A673 (cell line): Measurements from ENCODE around the gene UEVLD. TPM values are rescaled to one million over a fixed set of nuclear protein-coding genes. Genes with fewer than 3 reads are reported as not detected.

Experiments used
- BruUV-seq: library from RNA; stranded (reverse); fragments of 400-500 nt; replicated peaks from 2 replicates; lab custom pipeline; 2021; lab: Mats Ljungman, UMichigan
- CTCF ChIA-PET: fragments of 300-600 bp; sonication (Branson Sonifier 250); formaldehyde crosslinking; loops from one replicate; lab custom pipeline; 2022; ENCODE audit warnings: antibody characterized with exemption; lab: Charles Lee
- POLR2A ChIA-PET: fragments of 300-600 bp; sonication (Branson Sonifier 250); formaldehyde crosslinking; loops from one replicate; lab custom pipeline; 2022; ENCODE audit warnings: antibody characterized with exemption; ENCODE audit not compliant: low non-redundant PET; lab: Charles Lee
- DNase-seq: peaks from one replicate; pipeline ENCODE4 v3.0.0-alpha.2; 2015; ENCODE audit warnings: low spot score
- H3K27ac ChIP-seq: fragments of 200-600 bp; sonication (generic); 2 replicates; pipeline ENCODE4 v1.5.1; 2016; ENCODE audit warnings: mixed run types, low read depth, mild to moderate bottlenecking, mixed read lengths, antibody characterized with exemption, low read length; ENCODE audit not compliant: poor library complexity, severe bottlenecking
- H3K27me3 ChIP-seq: fragments of 200-600 bp; sonication (generic); replicated peaks from 2 replicates; pipeline ENCODE4 v1.6.1; 2017; ENCODE audit warnings: mixed run types, low read depth, mild to moderate bottlenecking, mixed read lengths, antibody characterized with exemption, low read length; ENCODE audit not compliant: insufficient read depth, poor library complexity
- H3K36me3 ChIP-seq: fragments of 200-600 bp; sonication (generic); 2 replicates; pipeline ENCODE4 v1.6.1; 2016; ENCODE audit warnings: mixed run types, mild to moderate bottlenecking, mixed read lengths, antibody characterized with exemption, low read length; ENCODE audit not compliant: insufficient read depth, poor library complexity, severe bottlenecking
- H3K4me1 ChIP-seq: fragments of 200-600 bp; sonication (generic); 2 replicates; pipeline ENCODE4 v1.6.1; 2017; ENCODE audit warnings: mixed run types, mild to moderate bottlenecking, mixed read lengths, antibody characterized with exemption, low read length; ENCODE audit not compliant: insufficient read depth, poor library complexity, severe bottlenecking
- H3K4me3 ChIP-seq: fragments of 200-600 bp; sonication (generic); 2 replicates; pipeline ENCODE4 v1.5.1; 2016; ENCODE audit warnings: low read depth, mixed run types, mild to moderate bottlenecking, mixed read lengths, low read length; ENCODE audit not compliant: poor library complexity, severe bottlenecking
- H3K9me3 ChIP-seq: fragments of 200-600 bp; sonication (generic); 2 replicates; pipeline ENCODE4 v1.6.1; 2016; ENCODE audit warnings: mixed run types, low read depth, mild to moderate bottlenecking, mixed read lengths, antibody characterized with exemption, low read length; ENCODE audit not compliant: poor library complexity, severe bottlenecking
- CTCF ChIP-seq: fragments of 300-800, 200-600 bp; sonication (generic); conservative IDR thresholded peaks from 2 replicates; pipeline ENCODE4 v1.5.1; 2017; ENCODE audit warnings: low read depth, mild to moderate bottlenecking, antibody characterized with exemption, low read length, moderate library complexity, mixed read lengths
- EZH2 ChIP-seq: fragments of 200-600 bp; sonication (generic); IDR thresholded peaks from 2 replicates; pipeline ENCODE4 v1.6.1; 2017; ENCODE audit warnings: borderline replicate concordance, low read depth, mild to moderate bottlenecking, mixed read lengths, antibody characterized with exemption, low read length; ENCODE audit not compliant: poor library complexity, severe bottlenecking
- intact Hi-C: fragments of 100-400 bp; cut with micrococcal nuclease; formaldehyde crosslinking; loops from one replicate; pipeline ENCODE4 v1.10.0; 2022; ENCODE audit not compliant: unreplicated experiment
- total RNA-seq: library from RNA; stranded (reverse); gene quantifications from 2 replicates; pipeline ENCODE4 v1.2.3, GENCODE V29; 2021

The UEVLD gene
- total RNA-seq, 1 experiment from 2014 or later, result 17.5 TPM

- intact Hi-C loops, result no loop called here
- no peaks in the 10 kb centered on the region for H3K27me3 ChIP-seq
- TF ChIP-seq CTCF (no peak), EZH2 (no peak)
- BruUV-seq, result no TSS peak
- no peaks in the 10 kb centered on the region for H3K9me3 ChIP-seq
- H3K4me1 ChIP-seq, result no peaks in the 10 kb centered on the region
- ChIA-PET POLR2A (interaction anchor here (0.6 kb wide), 2 partner anchors 283 to 1323 kb away, joined by 3 to 11 read pairs; no protein-coding TSS in a partner anchor), CTCF (interaction anchor here (1.0 kb wide), 1 partner anchor 196 kb away, joined by 4 read pairs; no protein-coding TSS in a partner anchor)
- H3K36me3 ChIP-seq, result no peaks in the 10 kb centered on the region
- H3K4me3 ChIP-seq, result peak overlapping the region; percentile 95
- DNase-seq, result no peak
- H3K27ac ChIP-seq, result peak overlapping the region; percentile 86
Measured at GRCh38 chr11:18526130-18526520, 62.4 kb downstream of the UEVLD start.

- Histone ChIP-seq H3K36me3 (no peaks in the 10 kb centered on the region), H3K27me3 (no peaks in the 10 kb centered on the region), H3K27ac (no peak overlapping the region), H3K9me3 (no peaks in the 10 kb centered on the region), H3K4me3 (no peak overlapping the region), H3K4me1 (no peaks in the 10 kb centered on the region)
- BruUV-seq, result TSS peak; percentile 6
- intact Hi-C loops, result no loop called here
- no peak for DNase-seq
- ChIA-PET CTCF (no interaction called here), POLR2A (no interaction called here)
- TF ChIP-seq CTCF (no peak), EZH2 (no peak)
Measured at GRCh38 chr11:18524248-18524647, 64.3 kb downstream of the UEVLD start.

DNA sequence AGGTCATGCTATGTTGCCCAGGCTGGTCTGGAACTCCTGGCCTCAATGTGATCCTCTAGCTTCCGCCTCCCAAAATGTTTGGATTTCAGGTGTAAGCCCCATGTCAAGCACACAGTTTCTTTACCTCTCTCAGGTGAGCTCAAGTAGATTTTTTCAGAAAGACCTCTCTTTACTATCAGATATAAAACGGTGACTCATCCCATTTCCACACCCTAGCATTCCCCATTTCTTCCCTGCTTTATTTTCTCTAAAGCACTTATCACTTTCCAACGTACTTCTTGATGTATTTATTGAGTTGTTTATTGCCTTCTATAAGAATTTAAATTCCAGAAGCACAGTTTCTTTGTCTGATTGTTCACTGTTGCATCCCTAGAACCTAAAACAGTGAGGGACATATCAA lies 65.5 kb downstream of the UEVLD start:
- CTCF ChIA-PET, result no interaction called here
- no TSS peak for BruUV-seq
- intact Hi-C loops, result no loop called here

More for the DNA sequence above, 65.5 kb downstream of the UEVLD start:
- DNase-seq, result no peak
- POLR2A ChIA-PET, result no interaction called here
- TF ChIP-seq EZH2, result no peak
- no peak for TF ChIP-seq CTCF
- Histone ChIP-seq H3K9me3 (no peaks in the 10 kb centered on the region), H3K27me3 (no peaks in the 10 kb centered on the region), H3K27ac (no peak overlapping the region), H3K4me3 (no peak overlapping the region), H3K36me3 (no peaks in the 10 kb centered on the region), H3K4me1 (no peaks in the 10 kb centered on the region)
